Fibroblast of the aortic adventitia (primary cell): ENCODE data around the gene HACD1. TPM values are rescaled to one million over a fixed set of nuclear protein-coding genes. Genes with fewer than 3 reads are reported as not detected.
A peak's percentile ranks its signal among the peaks of the same experiment; 100 is the strongest.

Source experiments
- DNase-seq: peaks from one replicate; pipeline ENCODE4 v3.0.0-alpha.2; 2010; ENCODE audit warnings: low read depth
- H3K4me3 ChIP-seq: 2 replicates; pipeline ENCODE4 v1.5.1; 2011; ENCODE audit warnings: low read depth, mild to moderate bottlenecking, control low read depth, low read length, moderate library complexity
- CTCF ChIP-seq: IDR thresholded peaks from 2 replicates; pipeline ENCODE4 v1.5.1; 2011; ENCODE audit warnings: mild to moderate bottlenecking, low read length, control low read depth, inconsistent platforms; ENCODE audit not compliant: insufficient read depth
- total RNA-seq: library from RNA; depleted of rRNA; stranded (reverse); fragments of >200 nt; gene quantifications from 2 replicates; pipeline ENCODE4 v1.2.3, GENCODE V29; 2012; ENCODE audit warnings: low replicate concordance

The HACD1 gene
- total RNA-seq, 1 donor = 18.4 TPM

- DNase-seq = peak; percentile 89
- TF ChIP-seq CTCF = no peak
- H3K4me3 ChIP-seq = no peak overlapping the region
These were observed 54.6 kb downstream of the HACD1 start for GRCh38 chr10:17562614-17563013.

GRCh38 chr10:17561111-17561510 is 56.1 kb downstream of the HACD1 start:
- TF ChIP-seq CTCF = no peak
- no peak overlapping the region for H3K4me3 ChIP-seq
- DNase-seq = peak; percentile 8

- no peak for TF ChIP-seq CTCF
- no peak overlapping the region for H3K4me3 ChIP-seq
- no peak for DNase-seq
These were observed 59.7 kb downstream of the HACD1 start for GRCh38 chr10:17557459-17557858.

GRCh38 chr10:17548770-17549169 is 68.4 kb downstream of the HACD1 start:
- H3K4me3 ChIP-seq = no peak overlapping the region
- DNase-seq = peak; percentile 71
- no peak for TF ChIP-seq CTCF

- TF ChIP-seq CTCF = no peak
- no peak overlapping the region for H3K4me3 ChIP-seq
- DNase-seq = peak; percentile 50
These were observed 69.0 kb downstream of the HACD1 start for GRCh38 chr10:17548162-17548561.

GRCh38 chr10:17547060-17547459 is 70.1 kb downstream of the HACD1 start:
- no peak for TF ChIP-seq CTCF
- peak; percentile 20 for DNase-seq
- H3K4me3 ChIP-seq = no peak overlapping the region

- H3K4me3 ChIP-seq = no peak overlapping the region
- TF ChIP-seq CTCF = no peak
- no peak for DNase-seq
These were observed 72.7 kb downstream of the HACD1 start for GRCh38 chr10:17544465-17544864.
